ENCODE measurements around the gene ASB12.

GRCh38 chrX:64187762-64188150 is 42.7 kb downstream of the ASB12 start:
- no peak for TF ChIP-seq CTCF (IDR thresholded peaks at IDR 0.05)
- TF ChIP-seq EZH2 (IDR thresholded peaks at IDR 0.05; ENCODE audit: borderline replicate concordance, insufficient read depth, low read depth, low read length, poor library complexity, severe bottlenecking): no peak

All from B cell (primary cell).